Head of caudate nucleus (tissue), 42 donors: ENCODE data around the gene NUP98.
"Not testable (repeated sequence)": the region's sequence is repeated elsewhere in the genome, so short reads cannot be mapped to it uniquely, and the experiment has no call there.

ENCODE experiments used
- DNase-seq, 42 donors: peaks; one replicate each; pipeline versions ENCODE4 v3.0.0 to v3.0.0-alpha.2; 2020 to 2021; ENCODE audit warnings: mixed read lengths in 7 of 42
- intact Hi-C: fragments of 100-400 bp; cut with DNase I; formaldehyde crosslinking; loops from one replicate; pipeline ENCODE4 v1.15.0; 2022

The NUP98 gene

GRCh38 chr11:3766836-3767235 lies 30.5 kb downstream of the NUP98 start:
- intact Hi-C loops, DNase-seq: not testable (repeated sequence)

- no peak for DNase-seq
- intact Hi-C loops, result no loop called here
Observed at GRCh38 chr11:3764266-3764665, 33.1 kb downstream of the NUP98 start.

GRCh38 chr11:3755151-3755550 lies 42.2 kb downstream of the NUP98 start:
- no peak for DNase-seq
- intact Hi-C loops, result no loop called here

- intact Hi-C loops, result no loop called here
- no peak for DNase-seq
Observed at GRCh38 chr11:3753110-3753509, 44.2 kb downstream of the NUP98 start.

GRCh38 chr11:3747704-3748103 lies 49.6 kb downstream of the NUP98 start:
- intact Hi-C loops, result no loop called here
- DNase-seq, result peak in 28 of 42 donors; percentile 11 to 84 (median 50)

- intact Hi-C loops, result no loop called here
- no peak for DNase-seq
Observed at GRCh38 chr11:3745161-3745560, 52.2 kb downstream of the NUP98 start.

- no peak for DNase-seq
- intact Hi-C loops, result no loop called here
Observed at GRCh38 chr11:3738723-3739122, 58.6 kb downstream of the NUP98 start.

GRCh38 chr11:3738241-3738640 lies 59.1 kb downstream of the NUP98 start:
- intact Hi-C loops, result no loop called here
- no peak for DNase-seq

GRCh38 chr11:3737386-3737933 lies 59.9 kb downstream of the NUP98 start:
- intact Hi-C loops, result no loop called here
- no peak for DNase-seq

- DNase-seq, result no peak
- intact Hi-C loops, result no loop called here
Observed at GRCh38 chr11:3736816-3737215, 60.5 kb downstream of the NUP98 start.

- intact Hi-C loops, result no loop called here
- DNase-seq, result no peak
Observed at GRCh38 chr11:3735827-3736226, 61.5 kb downstream of the NUP98 start.

- DNase-seq, result peak in 1 of 42 donors; percentile 6
- intact Hi-C loops, result no loop called here
Observed at GRCh38 chr11:3732671-3733436, 64.5 kb downstream of the NUP98 start.

GRCh38 chr11:3723014-3723708 lies 74.2 kb downstream of the NUP98 start:
- DNase-seq, result no peak
- intact Hi-C loops, result no loop called here

- no peak for DNase-seq
- intact Hi-C loops, result no loop called here
Observed at GRCh38 chr11:3722100-3722499, 75.3 kb downstream of the NUP98 start.

- intact Hi-C loops, result no loop called here
Observed at GRCh38 chr11:3720997-3721396, 76.4 kb downstream of the NUP98 start.

GRCh38 chr11:3712274-3712673 lies 85.1 kb downstream of the NUP98 start:
- DNase-seq, result no peak
- intact Hi-C loops, result no loop called here

More at GRCh38 chr11:3720997-3721396, 76.4 kb downstream of the NUP98 start:
- DNase-seq, result no peak

- intact Hi-C loops, result no loop called here
- DNase-seq, result no peak
Observed at GRCh38 chr11:3710485-3711259, 86.7 kb downstream of the NUP98 start.

- intact Hi-C loops, result no loop called here
- no peak for DNase-seq
Observed at GRCh38 chr11:3709977-3710376, 87.4 kb downstream of the NUP98 start.

- intact Hi-C loops, result no loop called here
- DNase-seq, result no peak
Observed at GRCh38 chr11:3707176-3707575, 90.2 kb downstream of the NUP98 start.

GRCh38 chr11:3703383-3703782 lies 94.0 kb downstream of the NUP98 start:
- DNase-seq, result no peak
- intact Hi-C loops, result no loop called here
